Naive thymus-derived CD4-positive, alpha-beta T cell (primary cell): Measurements from ENCODE around the gene GPC3. TPM values are rescaled to one million over a fixed set of nuclear protein-coding genes. Genes with fewer than 3 reads are reported as not detected.

Experiments
- ATAC-seq: fragments of 150-1000 bp; cut with Tn5 transposase; 2 replicates; pipeline ENCODE4 v1.10.0; 2021; ENCODE audit warnings: mild to moderate bottlenecking, moderate library complexity
- CTCF ChIA-PET: fragments of 350-600 bp; sonication (Branson Sonifier 250); formaldehyde crosslinking; loops from one replicate; lab custom pipeline; 2021; ENCODE audit warnings: antibody characterized with exemption; lab: Charles Lee
- POLR2A ChIA-PET: fragments of 350-600 bp; sonication (Branson Sonifier 250); formaldehyde crosslinking; loops from one replicate; lab custom pipeline; 2021; ENCODE audit warnings: antibody characterized with exemption, inconsistent platforms; lab: Charles Lee
- DNase-seq, 9 donors: peaks; one replicate each; pipeline versions ENCODE4 v3.0.0 to v3.0.0-alpha.2; 2020 to 2022; ENCODE audit warnings: mixed read lengths in 1 of 9
- H3K27ac ChIP-seq: one replicate; pipeline ENCODE4 v1.7.0; 2013; ENCODE audit warnings: mild to moderate bottlenecking, low read depth, low read length, moderate library complexity
- H3K27me3 ChIP-seq, 2 donors: one replicate each; pipeline ENCODE4 v1.7.0; 2013; ENCODE audit warnings: low read length in 2 of 2, mild to moderate bottlenecking in 2 of 2, moderate library complexity in 2 of 2; ENCODE audit not compliant: control insufficient read depth in 2 of 2, insufficient read depth in 2 of 2
- H3K36me3 ChIP-seq, 3 experiments: 1 replicate in 2 of 3; 2 replicates in 1 of 3; pipeline ENCODE4 v1.7.0; 2013; ENCODE audit warnings: low read length in 3 of 3, mild to moderate bottlenecking in 3 of 3, moderate library complexity in 1 of 3; ENCODE audit not compliant: insufficient read depth in 3 of 3, control insufficient read depth in 2 of 3
- H3K4me1 ChIP-seq, 2 donors: one replicate each; pipeline ENCODE4 v1.7.0; 2013; ENCODE audit warnings: low read length in 2 of 2, mild to moderate bottlenecking in 2 of 2, moderate library complexity in 1 of 2; ENCODE audit not compliant: control insufficient read depth in 2 of 2, insufficient read depth in 2 of 2
- H3K4me3 ChIP-seq: 2 replicates; pipeline ENCODE4 v1.7.0; 2013; ENCODE audit warnings: mild to moderate bottlenecking, low read length
- H3K9me3 ChIP-seq, 3 experiments: 1 replicate in 2 of 3; 2 replicates in 1 of 3; pipeline ENCODE4 v1.7.0; 2013; ENCODE audit warnings: low read length in 3 of 3; ENCODE audit not compliant: control insufficient read depth in 2 of 3
- H3K27ac Mint-ChIP-seq, 9 donors: one replicate each; pipeline ENCODE4 v1.8.0; 2020 to 2022; ENCODE audit warnings: mixed read lengths in 9 of 9, mild to moderate bottlenecking in 8 of 9, moderate library complexity in 5 of 9, inconsistent platforms in 2 of 9
- H3K27me3 Mint-ChIP-seq, 5 donors: one replicate each; pipeline ENCODE4 v1.8.0; 2021 to 2022; ENCODE audit warnings: mixed read lengths in 5 of 5, mild to moderate bottlenecking in 1 of 5
- H3K36me3 Mint-ChIP-seq, 5 donors: one replicate each; pipeline ENCODE4 v1.8.0; 2020 to 2022; ENCODE audit warnings: mixed read lengths in 5 of 5, mild to moderate bottlenecking in 3 of 5, inconsistent platforms in 1 of 5
- H3K4me1 Mint-ChIP-seq, 7 donors: one replicate each; pipeline ENCODE4 v1.8.0; 2020 to 2022; ENCODE audit warnings: mixed read lengths in 7 of 7, mild to moderate bottlenecking in 3 of 7, inconsistent platforms in 1 of 7
- H3K4me3 Mint-ChIP-seq, 10 donors: one replicate each; pipeline ENCODE4 v1.8.0; 2020 to 2022; ENCODE audit warnings: mild to moderate bottlenecking in 10 of 10, mixed read lengths in 10 of 10, moderate library complexity in 6 of 10, inconsistent platforms in 2 of 10
- H3K9me3 Mint-ChIP-seq, 11 donors: one replicate each; pipeline ENCODE4 v1.8.0; 2020 to 2022; ENCODE audit warnings: mixed read lengths in 11 of 11, mild to moderate bottlenecking in 4 of 11, inconsistent platforms in 1 of 11, moderate library complexity in 1 of 11
- intact Hi-C, 2 donors: fragments of 100-400 bp; cut with micrococcal nuclease; formaldehyde crosslinking; loops; one replicate each; pipeline ENCODE4 v1.15.1; 2023
- polyA plus RNA-seq, 2 donors: library from polyadenylated mRNA; unstranded; fragments of 300-500 nt; fragmentation: Illumina TruSeq; gene quantifications; one replicate each; pipeline ENCODE4 v1.2.3, GENCODE V29; 2021
- total RNA-seq, 6 experiments: library from RNA in 5 of 6; stranded (reverse) in 5 of 6; gene quantifications; 1 replicate in 5 of 6; 2 replicates in 1 of 6; pipeline ENCODE4 v1.2.3 and lab custom pipeline; 2021 to 2026

Gene GPC3
- total and polyA plus RNA-seq, 7 experiments from 2014 or later, result 0.24 to 6.0 (median 0.65) TPM

GRCh38 chrX:133859336-133859735, 126.1 kb downstream of the GPC3 start:
- no peak for ATAC-seq
- intact Hi-C loops, result no loop called here
- Mint-ChIP-seq H3K4me1 (no peaks in the 10 kb centered on the region), H3K4me3 (no peak overlapping the region), H3K36me3 (no peaks in the 10 kb centered on the region), H3K27ac (no peak overlapping the region), H3K9me3 (peaks cover 0 to 2% (median 0%) of the 10 kb centered on the region in 11 donors), H3K27me3 (peaks cover 0 to 4% (median 0%) of the 10 kb centered on the region in 5 donors)
- Histone ChIP-seq H3K27me3 (no peaks in the 10 kb centered on the region), H3K4me1 (no peaks in the 10 kb centered on the region), H3K27ac (no peak overlapping the region), H3K36me3 (no peaks in the 10 kb centered on the region), H3K4me3 (no peak overlapping the region), H3K9me3 (no peaks in the 10 kb centered on the region)
- no peak for DNase-seq
- ChIA-PET POLR2A (no interaction called here), CTCF (no interaction called here)

- POLR2A ChIA-PET, result no interaction called here
- Mint-ChIP-seq H3K9me3 (peaks cover 0 to 2% (median 0%) of the 10 kb centered on the region in 11 donors), H3K27me3 (peaks cover 0 to 6% (median 3%) of the 10 kb centered on the region in 5 donors), H3K36me3 (no peaks in the 10 kb centered on the region), H3K4me3 (no peak overlapping the region), H3K4me1 (no peaks in the 10 kb centered on the region), H3K27ac (no peak overlapping the region)
- CTCF ChIA-PET, result no interaction called here
- DNase-seq, result no peak
- no peak overlapping the region for H3K27ac ChIP-seq
- H3K27me3 ChIP-seq, result no peaks in the 10 kb centered on the region
- no peaks in the 10 kb centered on the region for H3K36me3 ChIP-seq
- ATAC-seq, result no peak
- intact Hi-C loops, result no loop called here
- no peaks in the 10 kb centered on the region for H3K9me3 ChIP-seq
- H3K4me3 ChIP-seq, result no peak overlapping the region
- no peaks in the 10 kb centered on the region for H3K4me1 ChIP-seq
These were observed 127.6 kb downstream of the GPC3 start for GRCh38 chrX:133857640-133858269.

DNA sequence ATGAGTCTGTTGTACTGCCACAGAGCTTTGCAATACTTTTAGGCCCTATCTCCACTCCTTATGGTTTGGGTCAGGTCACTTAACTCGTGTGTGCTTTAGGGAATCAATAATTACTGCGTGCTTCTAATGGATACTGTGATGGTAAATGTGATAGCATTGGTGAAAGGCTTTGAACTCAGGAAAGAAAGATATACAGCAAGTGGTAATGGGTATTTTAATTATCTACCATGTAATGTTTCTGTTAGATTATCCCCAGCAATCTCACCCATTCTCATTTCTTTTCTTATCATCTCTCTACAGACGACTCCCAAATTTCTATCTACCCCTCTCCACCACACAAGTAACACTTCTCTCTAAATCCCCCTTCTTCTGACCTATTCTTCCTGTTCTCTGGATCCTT, 128.6 kb downstream of the GPC3 start:
- no peaks in the 10 kb centered on the region for H3K4me1 ChIP-seq
- H3K36me3 ChIP-seq, result no peaks in the 10 kb centered on the region
- no peaks in the 10 kb centered on the region for H3K4me1 Mint-ChIP-seq
- peaks cover 0 to 2% (median 0%) of the 10 kb centered on the region in 11 donors for H3K9me3 Mint-ChIP-seq
- POLR2A ChIA-PET, result no interaction called here
- DNase-seq, result no peak
- no peaks in the 10 kb centered on the region for H3K36me3 Mint-ChIP-seq
- no peak overlapping the region for H3K27ac Mint-ChIP-seq
- H3K4me3 Mint-ChIP-seq, result no peak overlapping the region
- H3K4me3 ChIP-seq, result no peak overlapping the region
- ATAC-seq, result no peak
- intact Hi-C loops, result no loop called here
- CTCF ChIA-PET, result no interaction called here
- H3K9me3 ChIP-seq, result no peaks in the 10 kb centered on the region
- H3K27me3 ChIP-seq, result no peaks in the 10 kb centered on the region
- peaks cover 0 to 6% (median 3%) of the 10 kb centered on the region in 5 donors for H3K27me3 Mint-ChIP-seq
- no peak overlapping the region for H3K27ac ChIP-seq

- Mint-ChIP-seq H3K4me1 (no peaks in the 10 kb centered on the region), H3K9me3 (no peaks in the 10 kb centered on the region), H3K27me3 (peaks cover 0 to 9% (median 3%) of the 10 kb centered on the region in 5 donors), H3K27ac (no peak overlapping the region), H3K36me3 (no peaks in the 10 kb centered on the region), H3K4me3 (no peak overlapping the region)
- Histone ChIP-seq H3K9me3 (no peaks in the 10 kb centered on the region), H3K27me3 (no peaks in the 10 kb centered on the region), H3K4me1 (no peaks in the 10 kb centered on the region), H3K4me3 (no peak overlapping the region), H3K27ac (no peak overlapping the region), H3K36me3 (no peaks in the 10 kb centered on the region)
- DNase-seq (no peak), ATAC-seq (no peak)
- POLR2A ChIA-PET, result interaction anchor here (1.1 kb wide), 1 partner anchor 14 kb away, joined by 3 read pairs; no protein-coding TSS in a partner anchor
- CTCF ChIA-PET, result no interaction called here
- intact Hi-C loops, result no loop called here
These were observed 131.1 kb downstream of the GPC3 start for GRCh38 chrX:133854290-133854689.

- H3K9me3 Mint-ChIP-seq, result no peaks in the 10 kb centered on the region
- H3K36me3 Mint-ChIP-seq, result no peaks in the 10 kb centered on the region
- ChIA-PET CTCF (no interaction called here), POLR2A (no interaction called here)
- Histone ChIP-seq H3K36me3 (no peaks in the 10 kb centered on the region), H3K4me3 (no peak overlapping the region), H3K27me3 (no peaks in the 10 kb centered on the region), H3K27ac (no peak overlapping the region), H3K4me1 (no peaks in the 10 kb centered on the region), H3K9me3 (no peaks in the 10 kb centered on the region)
- DNase-seq, result no peak
- no peak overlapping the region for H3K27ac Mint-ChIP-seq
- no peaks in the 10 kb centered on the region for H3K4me1 Mint-ChIP-seq
- no peak overlapping the region for H3K4me3 Mint-ChIP-seq
- H3K27me3 Mint-ChIP-seq, result peaks cover 0 to 9% (median 2%) of the 10 kb centered on the region in 5 donors
- no peak for ATAC-seq
- intact Hi-C loops, result no loop called here
These were observed 132.5 kb downstream of the GPC3 start for GRCh38 chrX:133852837-133853356.

GRCh38 chrX:133852401-133852800, 133.0 kb downstream of the GPC3 start:
- H3K4me1 ChIP-seq, result no peaks in the 10 kb centered on the region
- ChIA-PET CTCF (no interaction called here), POLR2A (no interaction called here)
- Mint-ChIP-seq H3K27me3 (peaks cover 0 to 9% (median 0%) of the 10 kb centered on the region in 5 donors), H3K9me3 (no peaks in the 10 kb centered on the region), H3K27ac (no peak overlapping the region), H3K4me1 (no peaks in the 10 kb centered on the region), H3K36me3 (no peaks in the 10 kb centered on the region), H3K4me3 (no peak overlapping the region)
- no peaks in the 10 kb centered on the region for H3K9me3 ChIP-seq
- H3K27ac ChIP-seq, result no peak overlapping the region
- H3K4me3 ChIP-seq, result no peak overlapping the region
- DNase-seq (no peak), ATAC-seq (no peak)
- no peaks in the 10 kb centered on the region for H3K27me3 ChIP-seq
- H3K36me3 ChIP-seq, result no peaks in the 10 kb centered on the region
- intact Hi-C loops, result no loop called here

DNA sequence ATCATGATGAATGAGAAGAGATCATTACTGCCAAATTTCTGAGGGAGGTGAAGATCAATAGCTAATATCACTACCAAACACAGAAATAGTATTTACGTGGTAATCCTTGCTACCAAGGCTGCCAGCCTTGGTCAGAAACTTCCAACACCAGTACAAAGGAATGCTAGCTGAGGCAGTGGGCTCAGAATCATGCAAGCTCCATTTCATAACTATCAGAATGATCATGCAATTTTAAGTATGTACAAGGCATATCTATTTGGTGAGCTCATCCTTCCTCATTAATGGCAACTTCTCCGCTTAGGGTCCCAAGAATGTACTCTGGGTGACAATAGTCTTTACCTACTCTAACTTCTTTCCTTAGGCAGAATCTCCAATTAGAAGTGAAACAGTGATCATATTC, 135.0 kb downstream of the GPC3 start:
- H3K9me3 ChIP-seq, result no peaks in the 10 kb centered on the region
- no peaks in the 10 kb centered on the region for H3K4me1 ChIP-seq
- ATAC-seq (no peak), DNase-seq (no peak)
- no peak overlapping the region for H3K27ac ChIP-seq
- Mint-ChIP-seq H3K4me1 (no peaks in the 10 kb centered on the region), H3K36me3 (no peaks in the 10 kb centered on the region), H3K27ac (no peak overlapping the region), H3K27me3 (peaks cover 0 to 9% (median 0%) of the 10 kb centered on the region in 5 donors), H3K4me3 (no peak overlapping the region), H3K9me3 (no peaks in the 10 kb centered on the region)
- no peaks in the 10 kb centered on the region for H3K27me3 ChIP-seq
- CTCF ChIA-PET, result no interaction called here
- POLR2A ChIA-PET, result no interaction called here
- intact Hi-C loops, result no loop called here
- no peak overlapping the region for H3K4me3 ChIP-seq
- H3K36me3 ChIP-seq, result no peaks in the 10 kb centered on the region
